Left colon (tissue), 2 donors: ENCODE measurements around the gene ARL13B. TPM values are rescaled to one million over a fixed set of nuclear protein-coding genes. Genes with fewer than 3 reads are reported as not detected.
"Not testable (repeated sequence)": the region's sequence is repeated elsewhere in the genome, so short reads cannot be mapped to it uniquely, and the experiment has no call there.

Experiments used
- ATAC-seq: fragments of 200-7000 bp; cut with Tn5 transposase; one replicate; pipeline ENCODE4 v1.9.1; 2020; ENCODE audit warnings: mild to moderate bottlenecking, moderate library complexity
- DNase-seq, 2 donors: peaks; one replicate each; pipeline ENCODE4 v3.0.0-alpha.2; 2020
- intact Hi-C, 2 donors: fragments of 100-400 bp; cut with DNase I in 1 of 2; cut with micrococcal nuclease in 1 of 2; formaldehyde crosslinking; loops; one replicate each; pipeline versions ENCODE4 v1.11.2 to v1.14.0; 2022; cut with DNase I, micrococcal nuclease
- total RNA-seq, 2 donors: library from RNA; stranded (reverse); fragmentation: NEBNext Ultra II Directional; extraction: Animal tissue kit (Norgen Biotek cat#: 25700); gene quantifications; one replicate each; pipeline ENCODE4 v1.2.1, GENCODE V29; 2021
- donor health status: DM: no; HTN: no; CAD: no.
- donor health status: DM: yes; HTN: yes; CAD: no.

ARL13B gene
- total RNA-seq, 2 donors from 2014 or later = 1.7 to 4.1 TPM

DNA sequence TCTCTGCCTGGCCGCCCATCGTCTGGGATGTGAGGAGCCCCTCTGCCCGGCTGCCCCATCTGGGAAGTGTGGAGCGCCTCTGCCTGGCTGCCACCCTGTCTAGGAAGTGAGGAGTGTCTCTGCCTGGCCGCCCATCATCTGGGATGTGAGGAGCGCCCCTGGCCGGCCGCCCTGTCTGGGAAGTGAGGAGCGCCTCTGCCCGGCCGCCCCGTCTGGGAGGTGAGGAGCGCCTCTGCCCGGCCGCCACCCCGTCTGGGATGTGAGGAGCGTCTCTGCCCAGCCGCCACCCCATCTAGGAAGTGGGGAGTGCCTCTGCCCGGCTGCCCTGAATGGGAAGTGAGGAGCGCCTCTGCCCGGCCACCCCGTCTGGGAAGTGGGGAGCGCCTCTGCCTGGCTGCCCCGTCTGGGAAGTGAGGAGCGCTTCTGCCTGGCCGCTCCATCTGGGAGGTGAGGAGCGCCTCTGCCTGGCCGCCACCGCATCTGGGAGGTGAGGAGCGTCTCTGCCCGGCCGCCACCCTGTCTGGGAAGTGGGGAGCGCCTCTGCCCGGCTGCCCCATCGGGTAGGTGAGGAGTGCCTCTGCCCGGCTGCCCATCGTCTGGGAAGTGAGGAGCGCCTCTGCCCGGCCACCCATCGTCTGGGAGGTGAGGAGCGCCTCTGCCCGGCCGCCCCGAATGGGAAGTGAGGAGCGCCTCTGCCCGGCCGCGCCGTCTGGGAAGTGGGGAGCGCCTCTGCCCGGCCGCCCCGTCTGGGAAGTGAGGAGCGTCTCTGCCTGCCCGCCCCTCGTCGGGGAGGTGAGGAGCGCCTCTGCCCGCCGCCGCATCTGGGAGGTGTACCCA is 64.4 kb downstream of the ARL13B start:
- DNase-seq, ATAC-seq, intact Hi-C loops: not testable (repeated sequence)

DNA sequence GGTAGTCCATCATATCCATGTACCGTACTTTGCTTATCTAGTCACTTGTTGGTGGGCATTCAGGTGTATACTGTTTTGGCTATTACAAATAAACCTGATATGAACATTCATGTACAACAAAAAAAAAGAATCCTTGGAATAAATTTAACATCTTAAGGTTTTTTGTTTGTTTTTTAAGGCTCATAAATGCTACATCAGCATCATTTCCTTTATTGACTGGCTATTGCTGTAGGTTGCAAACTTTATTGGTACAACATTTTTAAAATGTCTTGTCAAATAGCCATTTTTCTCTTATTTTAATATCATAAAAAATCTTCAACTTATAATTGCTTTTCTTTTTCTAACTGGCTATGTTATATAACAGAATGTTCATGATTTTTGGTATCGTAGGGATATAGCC is 66.6 kb downstream of the ARL13B start:
- intact Hi-C loops = no loop called here
- no peak for DNase-seq
- no peak for ATAC-seq

DNA sequence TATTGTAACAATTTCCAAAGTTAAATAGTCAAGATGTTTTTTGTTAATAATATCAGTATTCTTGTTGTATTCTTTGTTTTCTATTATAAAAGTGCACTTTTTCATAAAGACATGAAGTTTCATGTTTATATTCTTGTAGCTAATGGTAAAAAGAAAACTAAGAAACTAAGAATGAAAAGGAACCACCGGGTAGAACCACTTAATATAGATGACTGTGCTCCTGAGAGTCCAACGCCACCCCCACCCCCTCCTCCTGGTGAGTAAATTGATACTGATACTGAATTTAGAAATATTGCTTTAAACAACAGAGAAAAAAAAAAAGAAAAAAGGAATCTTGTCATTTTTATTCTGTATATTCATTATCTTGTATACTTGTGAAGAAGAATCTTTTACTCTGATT is 69.3 kb downstream of the ARL13B start:
- intact Hi-C loops = no loop called here
- no peak for DNase-seq
- no peak for ATAC-seq

DNA sequence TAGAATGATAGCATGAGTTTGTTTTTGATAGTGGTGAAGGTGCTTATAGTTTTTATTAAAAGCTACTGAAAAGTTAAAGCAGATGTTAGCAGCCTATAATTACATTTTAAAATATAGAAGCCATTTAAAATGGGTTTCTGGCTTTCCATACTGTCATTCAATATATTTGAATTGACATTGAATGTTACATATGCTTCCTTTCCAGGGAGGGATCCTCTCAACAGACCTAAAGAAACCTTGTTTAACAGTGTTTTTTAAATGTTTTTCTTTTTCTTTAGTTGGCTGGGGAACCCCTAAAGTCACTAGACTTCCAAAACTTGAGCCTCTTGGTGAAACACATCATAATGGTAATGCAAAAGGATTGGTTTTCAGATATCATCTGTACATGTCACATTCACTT is 70.6 kb downstream of the ARL13B start:
- intact Hi-C loops = no loop called here
- ATAC-seq (no peak), DNase-seq (no peak)

DNA sequence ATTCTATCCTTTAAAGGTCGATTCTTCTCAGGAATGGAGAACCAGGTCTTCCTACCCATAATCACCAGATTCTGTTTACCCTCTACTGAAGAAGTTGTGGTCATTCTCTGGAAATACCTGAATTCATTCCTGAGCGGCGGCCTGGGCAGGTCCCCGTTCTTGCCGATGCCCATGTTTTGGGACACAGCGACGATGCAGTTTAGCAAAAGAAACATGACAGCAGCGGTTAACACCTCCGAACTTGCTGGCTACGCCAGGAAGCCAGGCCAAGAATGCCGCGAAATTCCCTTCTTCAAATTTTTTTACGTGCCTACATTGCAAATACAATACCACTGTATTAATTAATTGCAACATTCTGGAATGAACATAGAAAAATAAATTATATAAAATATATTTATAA is 81.3 kb downstream of the ARL13B start:
- intact Hi-C loops = loop anchor here (10.0 kb wide), 2 partner anchors 46 to 86 kb away; partner anchors contain the start of gene PROS1 (in 1 of the 2)
- ATAC-seq = no peak
- DNase-seq = no peak

DNA sequence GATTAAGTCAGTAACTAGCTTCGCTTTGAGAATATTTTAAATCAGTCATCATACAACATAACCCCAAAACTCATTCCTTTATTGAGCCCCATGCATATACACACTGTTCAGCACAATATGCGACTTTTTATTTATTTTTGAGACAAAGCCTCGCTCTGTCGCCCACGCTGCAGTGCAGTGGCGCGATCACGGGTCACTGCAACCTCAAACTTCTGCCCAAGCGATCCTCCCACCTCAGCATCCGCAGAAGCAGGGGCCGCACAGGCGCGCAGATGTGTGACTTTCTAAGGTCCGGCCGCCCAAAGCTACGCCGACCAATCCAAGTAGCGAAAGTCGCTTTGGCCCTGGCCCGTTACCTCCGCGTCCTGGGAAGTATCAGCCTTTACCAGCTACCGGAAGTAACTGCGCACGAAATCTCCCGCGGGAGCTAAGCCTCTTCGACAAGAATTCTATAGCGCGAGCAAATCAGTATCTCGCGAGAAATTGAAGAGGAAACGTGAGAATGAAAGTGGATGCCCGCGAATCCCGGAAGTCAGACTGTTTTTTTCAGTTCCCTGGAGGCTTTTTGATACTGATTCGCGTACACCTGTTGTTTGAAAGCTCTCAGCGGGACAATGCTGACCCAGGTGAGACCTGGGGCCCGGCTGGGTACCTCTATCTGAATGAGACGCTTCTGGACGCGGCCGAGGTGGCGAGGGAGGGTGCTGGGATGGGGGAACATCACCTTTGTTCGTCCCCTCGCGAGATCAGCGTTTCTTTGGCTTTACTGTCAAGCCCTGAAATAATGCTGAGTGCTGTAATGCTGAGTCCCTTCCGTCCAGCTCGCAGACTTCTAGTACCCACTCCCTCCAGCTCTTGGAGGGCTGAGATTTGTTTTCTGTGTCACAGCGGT is 82.8 kb downstream of the ARL13B start, which contains the start of the genes DHFR2 and NSUN3:
TSS of gene DHFR2 (minus strand) at position 404 of the 892 bp plus-strand sequence. CDS start 1,405 bp downstream, outside the sequence.
TSS of gene NSUN3 (plus strand) at position 549 of the 892 bp plus-strand sequence. CDS start at position 615, 66 bp downstream.
- ATAC-seq = peak; percentile 92
- intact Hi-C loops = loop anchor here (10.0 kb wide), 2 partner anchors 48 to 88 kb away; partner anchors contain the start of gene PROS1 (in 1 of the 2)
- DNase-seq = peak; percentile 91 to 96

DNA sequence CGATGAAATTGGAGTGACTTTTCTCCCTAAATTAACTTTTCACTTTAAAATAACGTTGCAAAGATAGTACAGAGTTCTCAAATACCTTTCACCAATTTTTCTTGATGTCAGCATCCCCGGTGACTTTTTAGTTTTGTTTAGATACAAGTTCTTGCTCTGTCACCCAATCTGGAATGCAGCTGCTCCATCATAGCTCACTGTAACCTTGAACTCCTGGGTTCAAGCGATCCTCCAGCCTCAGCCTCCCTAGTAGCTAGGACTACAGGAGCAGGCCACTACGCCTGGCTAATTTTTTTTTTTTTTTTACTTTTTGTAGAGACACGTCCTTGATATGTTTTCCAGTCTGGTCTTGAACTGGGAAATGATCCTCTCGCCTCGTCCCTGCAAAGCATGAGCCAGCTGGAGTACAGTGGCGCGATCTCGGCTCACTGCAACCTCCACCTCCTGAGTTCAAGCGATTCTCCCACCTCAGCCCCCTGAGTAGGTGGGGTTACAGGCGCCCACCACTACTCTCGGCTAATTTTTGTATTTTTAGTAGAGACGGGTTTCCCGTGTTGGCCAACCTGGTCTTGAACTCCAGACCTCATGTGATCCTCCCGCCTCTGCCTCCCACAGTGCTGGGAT is 83.7 kb downstream of the ARL13B start:
- ATAC-seq = peak; percentile 25

DNA sequence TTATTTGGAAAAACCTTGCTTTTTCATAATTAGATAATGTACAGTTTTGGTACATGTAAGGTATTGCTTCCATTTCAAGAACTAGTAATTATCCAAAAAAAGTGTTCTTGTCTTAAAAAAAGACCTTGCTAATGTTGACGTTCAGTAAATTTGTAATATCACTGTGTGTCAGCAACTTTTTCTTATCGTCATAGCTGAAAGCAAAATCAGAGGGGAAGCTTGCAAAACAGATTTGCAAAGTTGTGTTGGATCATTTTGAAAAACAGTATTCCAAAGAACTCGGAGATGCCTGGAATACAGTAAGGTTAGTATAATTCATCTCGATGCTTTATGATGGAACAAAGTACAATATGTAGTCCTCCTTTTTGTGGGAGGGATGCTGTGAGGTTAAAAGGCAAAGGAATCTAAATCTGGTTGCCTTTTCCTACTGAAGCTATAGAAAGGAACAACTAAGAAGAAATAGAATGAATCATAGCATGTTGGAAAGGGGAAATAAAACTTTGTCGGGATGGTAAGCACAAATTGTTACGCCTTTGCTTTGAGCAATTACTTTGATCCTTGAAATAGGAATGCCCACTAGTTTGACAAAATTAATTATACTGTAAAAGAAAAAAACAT is 84.4 kb downstream of the ARL13B start:
- peak; percentile 46 for ATAC-seq
- intact Hi-C loops = loop anchor here (10.0 kb wide), 2 partner anchors 50 to 90 kb away; partner anchors contain the start of gene PROS1 (in 1 of the 2)
- DNase-seq = no peak

More for the DNA sequence above, 83.7 kb downstream of the ARL13B start:
- DNase-seq = peak in 1 of 2 donors; percentile 14
- intact Hi-C loops = loop anchor here (10.0 kb wide), 2 partner anchors 49 to 89 kb away; partner anchors contain the start of gene PROS1 (in 1 of the 2)

DNA sequence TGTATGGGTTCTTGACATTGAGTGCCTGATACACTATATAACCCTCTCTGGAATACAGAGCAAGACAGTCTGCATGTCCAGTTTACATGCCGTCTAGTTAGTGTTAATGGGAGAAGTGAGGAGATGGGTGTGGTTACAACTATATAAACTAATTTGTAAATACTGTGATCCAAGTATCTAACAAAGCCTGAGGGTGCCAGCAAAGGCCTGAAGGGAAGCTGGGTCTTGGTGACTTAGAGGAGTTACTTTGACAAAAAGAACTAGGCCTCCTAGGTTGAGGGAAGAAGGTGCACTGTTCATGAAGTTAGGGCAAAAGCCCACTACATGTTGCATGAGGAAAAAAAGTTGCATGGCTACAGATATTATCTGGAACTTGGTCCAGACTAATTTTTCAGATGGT is 85.2 kb downstream of the ARL13B start:
- intact Hi-C loops = loop anchor here (10.0 kb wide), 2 partner anchors 50 to 90 kb away; partner anchors contain the start of gene PROS1 (in 1 of the 2)
- DNase-seq (no peak), ATAC-seq (no peak)

DNA sequence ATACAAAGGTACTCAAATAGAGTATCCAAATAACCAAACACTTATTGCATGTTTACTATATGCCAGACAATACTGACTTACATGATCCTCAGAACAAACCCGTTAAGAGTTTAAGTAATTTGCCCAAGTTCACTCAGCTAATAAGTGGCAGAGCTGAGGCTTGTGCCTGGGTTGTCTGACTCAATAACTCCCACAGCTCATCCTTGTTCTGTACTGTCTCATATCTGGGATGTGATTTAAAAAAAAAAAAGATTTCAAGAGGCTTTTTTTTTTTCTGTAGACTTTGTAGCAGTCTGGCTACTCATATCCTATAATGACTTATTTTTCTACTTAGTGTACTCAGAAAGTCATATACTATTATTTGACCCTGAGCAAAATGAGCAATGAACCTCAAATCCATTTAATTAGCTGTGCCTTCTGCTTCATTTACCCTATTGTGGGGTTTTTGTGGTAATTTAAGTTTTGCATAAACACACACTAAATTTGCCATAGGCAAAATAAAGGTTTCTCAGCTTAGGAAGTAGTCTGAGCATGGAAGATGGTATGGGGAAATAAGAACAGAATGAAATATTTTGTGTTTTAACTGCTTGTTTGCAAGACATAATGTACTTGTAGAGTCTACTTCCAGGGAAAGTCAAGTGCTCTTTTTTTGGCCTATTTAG is 86.0 kb downstream of the ARL13B start:
- ATAC-seq = no peak
- intact Hi-C loops = loop anchor here (10.0 kb wide), 2 partner anchors 51 to 91 kb away; partner anchors contain the start of gene PROS1 (in 1 of the 2)
- no peak for DNase-seq

DNA sequence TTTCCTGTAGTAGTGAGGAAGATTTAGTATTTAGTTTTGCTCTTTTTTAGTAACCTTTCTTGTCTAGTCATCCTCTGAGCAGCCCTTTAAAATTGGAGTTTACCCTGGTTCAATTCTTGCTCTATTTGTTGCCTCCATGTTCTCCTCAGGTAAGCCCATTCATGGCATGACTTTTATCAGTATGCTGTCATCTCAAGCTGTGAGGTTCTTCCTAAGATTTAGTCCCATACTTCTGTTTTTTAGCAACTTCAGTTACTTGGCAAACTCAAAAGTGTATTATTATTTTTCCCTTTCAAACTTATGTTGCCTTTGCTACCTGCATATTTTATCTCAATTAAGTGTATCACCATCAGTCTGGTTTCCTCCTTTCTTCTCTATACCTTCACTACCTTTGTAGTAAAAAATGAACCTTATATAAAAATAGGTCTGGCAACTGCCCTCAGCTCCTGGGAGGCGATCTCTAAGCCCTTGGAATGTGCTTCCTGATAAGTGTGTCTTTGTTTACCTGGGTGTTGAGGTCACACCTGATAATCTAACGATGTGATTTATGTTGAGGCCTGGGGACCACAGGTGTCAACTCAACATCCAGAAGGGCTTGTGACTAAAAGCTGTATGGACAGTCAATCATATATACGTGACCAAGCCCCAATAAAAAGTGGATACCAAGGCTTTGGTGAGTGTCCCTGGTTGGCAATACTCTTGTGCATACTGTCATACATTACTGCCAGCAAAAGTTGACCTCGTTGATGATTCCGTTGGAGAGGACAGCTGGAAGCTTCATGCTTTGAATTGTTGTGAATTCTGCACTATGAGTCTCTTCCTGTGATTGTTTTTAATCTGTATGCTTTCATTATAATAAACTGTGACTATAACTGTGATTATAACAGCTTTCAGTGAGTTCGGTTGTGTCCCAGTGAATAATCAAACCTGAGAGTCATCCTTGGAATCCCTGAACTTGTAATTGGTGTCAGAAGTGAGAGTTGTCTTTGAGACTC is 86.8 kb downstream of the ARL13B start:
- ATAC-seq (no peak), DNase-seq (no peak)
- intact Hi-C loops = loop anchor here (10.0 kb wide), 2 partner anchors 52 to 92 kb away; partner anchors contain the start of gene PROS1 (in 1 of the 2)

DNA sequence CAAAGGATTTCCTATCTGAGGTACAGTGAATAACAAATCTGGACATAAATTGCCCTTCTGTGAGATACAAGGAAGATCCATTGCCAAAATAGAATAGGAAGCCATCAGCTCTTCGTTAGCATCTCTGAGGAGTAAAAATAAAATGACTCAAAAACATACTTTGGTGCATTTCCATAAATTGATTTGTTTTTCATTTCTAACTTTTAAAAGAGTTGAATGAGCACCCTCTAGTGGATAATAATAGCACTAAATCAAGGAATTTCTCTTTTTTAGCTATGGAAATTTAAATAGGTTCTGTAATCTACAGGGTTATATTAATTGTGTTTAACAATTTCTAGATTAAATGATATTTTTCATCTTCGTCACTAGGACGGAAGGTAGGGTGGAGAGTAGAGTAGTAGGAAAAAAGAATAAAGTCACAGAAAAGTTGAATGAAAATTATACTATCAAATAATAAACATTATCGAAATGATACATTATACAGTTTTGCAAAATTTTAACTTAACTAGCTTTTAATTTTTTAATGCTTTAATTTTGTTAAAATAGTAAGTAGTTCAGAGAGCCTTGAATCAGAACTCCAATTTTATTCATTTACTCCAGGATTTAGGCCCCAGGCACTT is 89.3 kb downstream of the ARL13B start:
- DNase-seq (no peak), ATAC-seq (no peak)
- intact Hi-C loops = loop anchor here (10.0 kb wide), 2 partner anchors 55 to 95 kb away; partner anchors contain the start of gene PROS1 (in 1 of the 2)

DNA sequence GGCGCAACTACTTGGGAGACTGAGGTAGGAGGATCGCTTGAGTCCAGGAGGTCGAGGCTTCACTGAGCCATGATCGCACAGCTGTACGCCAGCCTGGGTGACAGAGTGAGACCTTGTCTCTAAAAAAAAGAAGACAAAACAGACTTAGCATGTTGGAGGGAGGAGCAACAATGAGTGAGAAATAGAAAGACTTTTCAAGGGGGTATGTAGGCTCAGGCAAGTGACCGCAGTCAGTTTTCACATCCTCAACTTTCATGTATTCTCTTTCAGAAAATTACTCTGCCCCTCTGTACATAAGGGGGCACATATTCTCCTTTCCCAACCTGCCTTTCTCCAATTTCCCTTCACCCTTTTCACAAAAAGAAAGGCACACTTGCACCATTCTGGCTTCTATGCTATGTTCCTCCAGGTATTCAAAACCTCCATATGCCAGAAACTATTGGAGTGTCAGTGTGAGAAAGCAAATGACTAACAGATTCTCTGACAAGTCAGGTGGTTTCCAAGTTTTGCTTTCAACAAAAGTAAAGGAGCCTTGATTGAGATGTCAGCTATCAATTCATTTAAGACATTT is 90.5 kb downstream of the ARL13B start:
- ATAC-seq = no peak
- intact Hi-C loops = no loop called here
- no peak for DNase-seq

DNA sequence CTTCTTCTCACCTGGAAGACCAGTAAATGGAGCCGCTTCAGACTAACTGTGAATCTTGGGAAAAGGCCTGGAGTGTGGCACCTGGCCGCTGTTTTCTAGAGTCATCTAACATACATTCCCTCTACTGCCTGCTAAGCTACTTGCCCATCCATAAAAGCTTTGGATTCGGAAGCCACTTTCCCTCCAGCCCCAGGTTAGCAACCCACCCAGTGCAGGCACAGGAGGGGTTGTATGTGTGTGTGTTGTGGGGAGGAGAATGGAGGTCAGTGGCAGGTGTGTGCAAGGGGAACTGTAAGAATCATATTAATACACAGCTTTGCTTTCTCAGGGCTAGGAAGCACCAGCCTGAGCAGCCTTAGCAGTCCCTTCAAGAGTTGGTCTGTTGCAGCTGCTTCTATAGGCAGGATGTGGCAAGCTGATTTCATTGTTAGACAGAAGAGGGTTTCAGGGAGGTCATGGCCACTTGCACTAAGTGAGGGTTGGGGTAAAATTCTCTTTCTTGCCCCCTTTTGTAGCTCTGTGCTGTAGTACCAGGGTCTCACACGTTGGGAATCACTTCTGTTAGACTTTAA is 91.8 kb downstream of the ARL13B start:
- ATAC-seq = no peak
- no peak for DNase-seq
- intact Hi-C loops = no loop called here

DNA sequence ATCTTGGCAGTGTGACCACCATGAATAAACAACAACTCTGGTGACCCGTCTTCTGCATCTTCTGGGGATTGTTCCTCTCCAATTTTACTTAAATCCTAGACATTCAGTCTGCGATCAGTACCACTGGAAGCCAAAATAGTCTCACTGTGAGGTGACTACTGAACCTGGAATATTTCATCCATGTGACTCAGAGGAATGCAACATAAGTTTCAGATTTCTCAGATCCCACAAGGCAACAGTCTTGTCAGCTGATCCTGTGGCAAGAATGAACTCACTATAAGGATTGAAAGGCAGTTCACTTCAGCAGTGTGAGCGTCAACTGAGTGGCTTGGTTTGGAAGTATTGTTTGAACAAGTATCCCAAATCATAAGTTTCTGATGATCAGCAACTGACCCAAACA is 96.1 kb downstream of the ARL13B start:
- intact Hi-C loops = no loop called here
- ATAC-seq (no peak), DNase-seq (no peak)
